Urothelium cell line (cell line): ENCODE data around the gene PLLP.
"Not testable (repeated sequence)": the region's sequence is repeated elsewhere in the genome, so short reads cannot be mapped to it uniquely, and the experiment has no call there.

Experiments
- DNase-seq: peaks from one replicate; pipeline ENCODE4 v3.0.0; 2011; ENCODE audit warnings: low spot score, mixed read lengths
- FAIRE-seq: peaks from 2 replicates; lab custom pipeline; 2011; peaks lifted over from hg19 to GRCh38; lab: Jason Lieb, UNC

The PLLP gene

GRCh38 chr16:57275946-57276345 lies 8.5 kb downstream of the PLLP start:
- not testable (repeated sequence) for FAIRE-seq, DNase-seq

- DNase-seq: no peak
- FAIRE-seq: no peak
These were observed 10.6 kb downstream of the PLLP start for GRCh38 chr16:57273826-57274225.

GRCh38 chr16:57273359-57273758 lies 11.1 kb downstream of the PLLP start:
- no peak for DNase-seq
- FAIRE-seq: no peak

- FAIRE-seq (no peak), DNase-seq (no peak)
These were observed 12.5 kb downstream of the PLLP start for GRCh38 chr16:57271867-57272495.

- FAIRE-seq (no peak), DNase-seq (no peak)
These were observed 13.5 kb downstream of the PLLP start for GRCh38 chr16:57271063-57271345.

- FAIRE-seq (no peak), DNase-seq (no peak)
These were observed 14.0 kb downstream of the PLLP start for GRCh38 chr16:57270221-57271062.

GRCh38 chr16:57268804-57269800 lies 15.4 kb downstream of the PLLP start:
- no peak for DNase-seq
- FAIRE-seq: no peak

GRCh38 chr16:57267343-57267742 lies 17.1 kb downstream of the PLLP start:
- not testable (repeated sequence) for FAIRE-seq

GRCh38 chr16:57266531-57267260 lies 17.8 kb downstream of the PLLP start:
- no peak for DNase-seq
- FAIRE-seq: no peak

More at GRCh38 chr16:57267343-57267742, 17.1 kb downstream of the PLLP start:
- not testable (repeated sequence) for DNase-seq

- no peak for FAIRE-seq
These were observed 18.5 kb downstream of the PLLP start for GRCh38 chr16:57265850-57266530.

GRCh38 chr16:57264950-57265371 lies 19.5 kb downstream of the PLLP start:
- FAIRE-seq (no peak), DNase-seq (no peak)

More at GRCh38 chr16:57265850-57266530, 18.5 kb downstream of the PLLP start:
- DNase-seq: peak; percentile 70

GRCh38 chr16:57264381-57264780 lies 20.1 kb downstream of the PLLP start:
- DNase-seq: no peak
- FAIRE-seq: no peak

- FAIRE-seq (no peak), DNase-seq (no peak)
These were observed 20.7 kb downstream of the PLLP start for GRCh38 chr16:57263541-57264351.

GRCh38 chr16:57262841-57263540 lies 21.5 kb downstream of the PLLP start:
- DNase-seq: no peak
- no peak for FAIRE-seq

- FAIRE-seq: no peak
These were observed 22.7 kb downstream of the PLLP start for GRCh38 chr16:57261806-57262205.

GRCh38 chr16:57260294-57260929 lies 24.1 kb downstream of the PLLP start:
- FAIRE-seq (no peak), DNase-seq (peak; percentile 74)

More at GRCh38 chr16:57261806-57262205, 22.7 kb downstream of the PLLP start:
- DNase-seq: no peak

- DNase-seq (no peak), FAIRE-seq (no peak)
These were observed 25.5 kb downstream of the PLLP start for GRCh38 chr16:57258910-57259475.
